ENCODE results near the gene BCAR3.

The BCAR3 gene
- total RNA-seq = 0 to 10.3 (median 2.4) reads per million in 9 experiments

GRCh38 chr1:93681101-93681988, at the start of gene BCAR3:
BCAR3 (minus strand) TSS chr1:93681837; CDS start chr1:93674930, 6,907 bp downstream.
- peak; percentile 56 for ATAC-seq (replicated peaks)
- DNase-seq = no peak
- Mint-ChIP-seq H3K36me3 (ENCODE audit: insufficient read depth) (no peaks in the 10 kb centered on the region), H3K27ac (peak within 1 kb of the TSS in 1 of 2 donors; percentile 26), H3K4me3 (peak within 1 kb of the TSS; percentile 78 to 82), H3K4me1 (ENCODE audit: low read depth in 2 of 2) (peaks cover 9% of the 10 kb centered on the region in 2 donors), H3K9me3 (no peaks in the 10 kb centered on the region), H3K27me3 (peaks cover 49 to 71% of the 10 kb centered on the region in 2 donors)

GRCh38 chr1:93730621-93731020, 49.0 kb upstream of the BCAR3 start:
- H3K27ac Mint-ChIP-seq = no peak overlapping the region
- no peak for DNase-seq
- no peaks in the 10 kb centered on the region for H3K4me1 Mint-ChIP-seq (ENCODE audit: low read depth in 2 of 2)
- H3K9me3 Mint-ChIP-seq = no peaks in the 10 kb centered on the region
- peaks cover 0 to 11% of the 10 kb centered on the region in 2 donors for H3K27me3 Mint-ChIP-seq
- no peak for ATAC-seq (replicated peaks)
- no peaks in the 10 kb centered on the region for H3K36me3 Mint-ChIP-seq (ENCODE audit: insufficient read depth)
- H3K4me3 Mint-ChIP-seq = no peak overlapping the region

GRCh38 chr1:93729906-93730305, 48.3 kb upstream of the BCAR3 start:
- Mint-ChIP-seq H3K9me3 (no peaks in the 10 kb centered on the region), H3K36me3 (ENCODE audit: insufficient read depth) (peaks cover 3% of the 10 kb centered on the region), H3K27ac (no peak overlapping the region), H3K4me3 (no peak overlapping the region), H3K27me3 (peaks cover 0 to 11% of the 10 kb centered on the region in 2 donors), H3K4me1 (ENCODE audit: low read depth in 2 of 2) (no peaks in the 10 kb centered on the region)
- ATAC-seq (replicated peaks) (no peak), DNase-seq (no peak)

GRCh38 chr1:93729502-93729901, 47.9 kb upstream of the BCAR3 start:
- ATAC-seq (replicated peaks) (no peak), DNase-seq (no peak)
- Mint-ChIP-seq H3K27ac (no peak overlapping the region), H3K4me1 (ENCODE audit: low read depth in 2 of 2) (no peaks in the 10 kb centered on the region), H3K36me3 (ENCODE audit: insufficient read depth) (peaks cover 3% of the 10 kb centered on the region), H3K9me3 (no peaks in the 10 kb centered on the region), H3K4me3 (no peak overlapping the region), H3K27me3 (peaks cover 0 to 11% of the 10 kb centered on the region in 2 donors)

GRCh38 chr1:93728480-93729131, 47.0 kb upstream of the BCAR3 start:
- H3K4me1 Mint-ChIP-seq (ENCODE audit: low read depth in 2 of 2) = no peaks in the 10 kb centered on the region
- no peak overlapping the region for H3K4me3 Mint-ChIP-seq
- H3K27me3 Mint-ChIP-seq = peaks cover 0 to 11% of the 10 kb centered on the region in 2 donors
- no peak overlapping the region for H3K27ac Mint-ChIP-seq
- no peaks in the 10 kb centered on the region for H3K9me3 Mint-ChIP-seq
- no peak for DNase-seq
- peaks cover 3% of the 10 kb centered on the region for H3K36me3 Mint-ChIP-seq (ENCODE audit: insufficient read depth)
- no peak for ATAC-seq (replicated peaks)

GRCh38 chr1:93723733-93724270, 42.2 kb upstream of the BCAR3 start:
- ATAC-seq (replicated peaks) (no peak), DNase-seq (no peak)
- Mint-ChIP-seq H3K4me1 (ENCODE audit: low read depth in 2 of 2) (peaks cover 0 to 1% of the 10 kb centered on the region in 2 donors), H3K4me3 (no peak overlapping the region), H3K27ac (no peak overlapping the region), H3K27me3 (no peaks in the 10 kb centered on the region), H3K36me3 (ENCODE audit: insufficient read depth) (peaks cover 3% of the 10 kb centered on the region), H3K9me3 (no peaks in the 10 kb centered on the region)

GRCh38 chr1:93723110-93723509, 41.5 kb upstream of the BCAR3 start:
- no peak for ATAC-seq (replicated peaks)
- Mint-ChIP-seq H3K9me3 (no peaks in the 10 kb centered on the region), H3K27ac (no peak overlapping the region), H3K4me3 (no peak overlapping the region), H3K36me3 (ENCODE audit: insufficient read depth) (peaks cover 3% of the 10 kb centered on the region), H3K27me3 (no peaks in the 10 kb centered on the region), H3K4me1 (ENCODE audit: low read depth in 2 of 2) (peaks cover 0 to 1% of the 10 kb centered on the region in 2 donors)
- DNase-seq = no peak

GRCh38 chr1:93722081-93723031, 40.7 kb upstream of the BCAR3 start:
- Mint-ChIP-seq H3K9me3 (no peaks in the 10 kb centered on the region), H3K27me3 (no peaks in the 10 kb centered on the region), H3K36me3 (ENCODE audit: insufficient read depth) (peaks cover 3% of the 10 kb centered on the region), H3K4me1 (ENCODE audit: low read depth in 2 of 2) (peaks cover 0 to 1% of the 10 kb centered on the region in 2 donors), H3K27ac (peak overlapping the region in 1 of 2 donors; percentile 16), H3K4me3 (no peak overlapping the region)
- no peak for ATAC-seq (replicated peaks)
- DNase-seq = no peak

- Mint-ChIP-seq H3K36me3 (ENCODE audit: insufficient read depth) (peaks cover 3% of the 10 kb centered on the region), H3K4me3 (no peak overlapping the region), H3K27ac (no peak overlapping the region), H3K9me3 (no peaks in the 10 kb centered on the region), H3K27me3 (no peaks in the 10 kb centered on the region), H3K4me1 (ENCODE audit: low read depth in 2 of 2) (peaks cover 0 to 1% of the 10 kb centered on the region in 2 donors)
- DNase-seq (no peak), ATAC-seq (replicated peaks) (no peak)
These were observed 39.5 kb upstream of the BCAR3 start for GRCh38 chr1:93720956-93721626.

GRCh38 chr1:93717640-93718039, 36.0 kb upstream of the BCAR3 start:
- H3K36me3 Mint-ChIP-seq (ENCODE audit: insufficient read depth) = no peaks in the 10 kb centered on the region
- peaks cover 4 to 5% of the 10 kb centered on the region in 2 donors for H3K4me1 Mint-ChIP-seq (ENCODE audit: low read depth in 2 of 2)
- no peaks in the 10 kb centered on the region for H3K27me3 Mint-ChIP-seq
- no peak for DNase-seq
- H3K27ac Mint-ChIP-seq = no peak overlapping the region
- H3K9me3 Mint-ChIP-seq = no peaks in the 10 kb centered on the region
- no peak overlapping the region for H3K4me3 Mint-ChIP-seq
- no peak for ATAC-seq (replicated peaks)

GRCh38 chr1:93716941-93717368, 35.3 kb upstream of the BCAR3 start:
- H3K27me3 Mint-ChIP-seq = no peaks in the 10 kb centered on the region

GRCh38 chr1:93716163-93716562, 34.5 kb upstream of the BCAR3 start:
- H3K27me3 Mint-ChIP-seq = no peaks in the 10 kb centered on the region
- no peak overlapping the region for H3K27ac Mint-ChIP-seq
- ATAC-seq (replicated peaks) (no peak), DNase-seq (no peak)
- peaks cover 8% of the 10 kb centered on the region in 2 donors for H3K4me1 Mint-ChIP-seq (ENCODE audit: low read depth in 2 of 2)
- H3K36me3 Mint-ChIP-seq (ENCODE audit: insufficient read depth) = no peaks in the 10 kb centered on the region
- no peak overlapping the region for H3K4me3 Mint-ChIP-seq
- no peaks in the 10 kb centered on the region for H3K9me3 Mint-ChIP-seq

More at GRCh38 chr1:93716941-93717368, 35.3 kb upstream of the BCAR3 start:
- DNase-seq (no peak), ATAC-seq (replicated peaks) (no peak)
- Mint-ChIP-seq H3K27ac (no peak overlapping the region), H3K4me3 (no peak overlapping the region), H3K4me1 (ENCODE audit: low read depth in 2 of 2) (peaks cover 8% of the 10 kb centered on the region in 2 donors), H3K36me3 (ENCODE audit: insufficient read depth) (no peaks in the 10 kb centered on the region), H3K9me3 (no peaks in the 10 kb centered on the region)

Measured in effector memory CD8-positive, alpha-beta T cell (primary cell).